Endothelial cell of umbilical vein (primary cell): Measurements from ENCODE around the gene GLB1L2.

ENCODE experiments used
- JUN ChIP-seq: IDR thresholded peaks from 2 replicates; pipeline ENCODE4 v1.6.1; 2011; ENCODE audit warnings: borderline replicate concordance, low read depth; ENCODE audit not compliant: insufficient read length, insufficient read depth
- POLR2A ChIP-seq: IDR thresholded peaks from 2 replicates; pipeline ENCODE4 v1.6.1; 2012; ENCODE audit warnings: low read depth, mild to moderate bottlenecking, control low read depth, low read length
- POLR2AphosphoS5 ChIP-seq: IDR thresholded peaks from 2 replicates; pipeline ENCODE4 v1.6.1; 2012; ENCODE audit warnings: low read depth, mild to moderate bottlenecking, control low read depth, low read length, moderate library complexity; ENCODE audit not compliant: insufficient read depth
- TF ChIP-seq, protein P1 (sequence below): IDR thresholded peaks from 2 replicates; pipeline ENCODE4 v1.6.1; 2011; ENCODE audit not compliant: insufficient read depth, insufficient read length
- TF ChIP-seq, protein P2 (sequence below), 2 donors: IDR thresholded peaks; 1 replicate in 1 of 2; 2 replicates in 1 of 2; pipeline ENCODE4 v1.5.1; 2011; ENCODE audit warnings: low read length in 2 of 2, mild to moderate bottlenecking in 2 of 2, moderate library complexity in 2 of 2, control low read depth in 1 of 2, inconsistent platforms in 1 of 2, low read depth in 1 of 2; ENCODE audit not compliant: insufficient read depth in 1 of 2; ENCODE audit errors: extremely low read depth in 1 of 2

GRCh38 chr11:134398079-134398444 is 66.3 kb downstream of the GLB1L2 start:
- TF ChIP-seq JUN (no peak), POLR2AphosphoS5 (no peak), POLR2A (no peak)
- TF ChIP-seq, protein P1, sequence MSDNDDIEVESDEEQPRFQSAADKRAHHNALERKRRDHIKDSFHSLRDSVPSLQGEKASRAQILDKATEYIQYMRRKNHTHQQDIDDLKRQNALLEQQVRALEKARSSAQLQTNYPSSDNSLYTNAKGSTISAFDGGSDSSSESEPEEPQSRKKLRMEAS: no peak
- TF ChIP-seq, protein P2, sequence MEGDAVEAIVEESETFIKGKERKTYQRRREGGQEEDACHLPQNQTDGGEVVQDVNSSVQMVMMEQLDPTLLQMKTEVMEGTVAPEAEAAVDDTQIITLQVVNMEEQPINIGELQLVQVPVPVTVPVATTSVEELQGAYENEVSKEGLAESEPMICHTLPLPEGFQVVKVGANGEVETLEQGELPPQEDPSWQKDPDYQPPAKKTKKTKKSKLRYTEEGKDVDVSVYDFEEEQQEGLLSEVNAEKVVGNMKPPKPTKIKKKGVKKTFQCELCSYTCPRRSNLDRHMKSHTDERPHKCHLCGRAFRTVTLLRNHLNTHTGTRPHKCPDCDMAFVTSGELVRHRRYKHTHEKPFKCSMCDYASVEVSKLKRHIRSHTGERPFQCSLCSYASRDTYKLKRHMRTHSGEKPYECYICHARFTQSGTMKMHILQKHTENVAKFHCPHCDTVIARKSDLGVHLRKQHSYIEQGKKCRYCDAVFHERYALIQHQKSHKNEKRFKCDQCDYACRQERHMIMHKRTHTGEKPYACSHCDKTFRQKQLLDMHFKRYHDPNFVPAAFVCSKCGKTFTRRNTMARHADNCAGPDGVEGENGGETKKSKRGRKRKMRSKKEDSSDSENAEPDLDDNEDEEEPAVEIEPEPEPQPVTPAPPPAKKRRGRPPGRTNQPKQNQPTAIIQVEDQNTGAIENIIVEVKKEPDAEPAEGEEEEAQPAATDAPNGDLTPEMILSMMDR (IDR thresholded peaks at IDR 0.05; ENCODE audit: extremely low read depth in 1 of 2, insufficient read depth in 1 of 2, low read depth in 1 of 2, low read length in 2 of 2): no peak
